Measurements from ENCODE around the gene ALG9. TPM values are rescaled to one million over a fixed set of nuclear protein-coding genes. Genes with fewer than 3 reads are reported as not detected.

Gene ALG9
- total RNA-seq, 2 donors from 2014 or later = 25.9 to 60.3 TPM

DNA sequence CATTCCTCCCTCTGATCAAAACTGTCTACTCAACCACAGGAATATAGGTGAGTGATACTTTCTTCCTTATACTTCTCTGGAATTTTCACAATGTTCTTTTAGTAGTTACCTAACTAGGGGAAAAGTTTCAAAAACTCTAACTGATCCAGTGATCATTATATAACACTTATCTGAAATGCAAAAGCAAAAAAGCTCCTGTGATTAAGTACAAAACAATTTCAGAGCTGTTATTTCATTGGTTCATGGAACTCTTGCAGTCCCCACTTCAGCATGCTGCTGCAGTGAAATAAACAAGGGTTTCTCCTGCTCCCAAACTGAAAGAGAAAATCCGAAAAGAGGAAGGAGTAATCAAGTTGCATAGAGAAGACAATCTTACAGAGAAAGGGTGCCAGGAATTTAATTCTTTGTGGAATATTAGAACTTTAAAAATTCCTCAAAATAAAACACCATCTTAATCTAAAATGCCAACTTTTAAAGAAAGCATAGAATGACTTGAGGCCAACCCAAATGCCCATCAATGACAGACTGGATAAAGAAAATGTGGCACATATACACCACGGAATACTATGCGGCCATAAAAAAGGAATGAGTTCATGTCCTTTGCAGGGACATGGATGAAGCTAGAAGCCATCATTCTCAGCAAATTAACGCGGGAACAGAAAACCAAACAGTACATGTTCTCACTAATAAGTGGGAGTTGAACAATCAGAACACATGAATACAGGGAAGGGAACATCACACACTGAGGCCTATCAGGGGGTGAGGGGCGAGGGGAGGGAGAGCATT lies 125.5 kb downstream of the ALG9 start:
- no peak overlapping the region for H3K4me3 ChIP-seq
- H3K4me1 ChIP-seq = peaks cover 13% of the 10 kb centered on the region
- no peaks in the 10 kb centered on the region for H3K27me3 ChIP-seq
- H3K9me3 ChIP-seq = no peaks in the 10 kb centered on the region
- no peak overlapping the region for H3K27ac ChIP-seq
- intact Hi-C loops (cut with DNase I) = no loop called here
- ATAC-seq (no peak), DNase-seq (no peak)
- TF ChIP-seq, protein P1, sequence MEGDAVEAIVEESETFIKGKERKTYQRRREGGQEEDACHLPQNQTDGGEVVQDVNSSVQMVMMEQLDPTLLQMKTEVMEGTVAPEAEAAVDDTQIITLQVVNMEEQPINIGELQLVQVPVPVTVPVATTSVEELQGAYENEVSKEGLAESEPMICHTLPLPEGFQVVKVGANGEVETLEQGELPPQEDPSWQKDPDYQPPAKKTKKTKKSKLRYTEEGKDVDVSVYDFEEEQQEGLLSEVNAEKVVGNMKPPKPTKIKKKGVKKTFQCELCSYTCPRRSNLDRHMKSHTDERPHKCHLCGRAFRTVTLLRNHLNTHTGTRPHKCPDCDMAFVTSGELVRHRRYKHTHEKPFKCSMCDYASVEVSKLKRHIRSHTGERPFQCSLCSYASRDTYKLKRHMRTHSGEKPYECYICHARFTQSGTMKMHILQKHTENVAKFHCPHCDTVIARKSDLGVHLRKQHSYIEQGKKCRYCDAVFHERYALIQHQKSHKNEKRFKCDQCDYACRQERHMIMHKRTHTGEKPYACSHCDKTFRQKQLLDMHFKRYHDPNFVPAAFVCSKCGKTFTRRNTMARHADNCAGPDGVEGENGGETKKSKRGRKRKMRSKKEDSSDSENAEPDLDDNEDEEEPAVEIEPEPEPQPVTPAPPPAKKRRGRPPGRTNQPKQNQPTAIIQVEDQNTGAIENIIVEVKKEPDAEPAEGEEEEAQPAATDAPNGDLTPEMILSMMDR (IDR thresholded peaks at IDR 0.05) = no peak
- TF ChIP-seq POLR2A (IDR thresholded peaks at IDR 0.05) = no peak
- WGBS, 2 donors = 93 to 94% methylated on average over 6 of the region's 6 CpGs
- peaks cover 0 to 36% of the 10 kb centered on the region in 2 donors for H3K36me3 ChIP-seq (replicated peaks in 1 of 2; ENCODE audit: insufficient read depth in 1 of 2, low read depth in 2 of 2)

DNA sequence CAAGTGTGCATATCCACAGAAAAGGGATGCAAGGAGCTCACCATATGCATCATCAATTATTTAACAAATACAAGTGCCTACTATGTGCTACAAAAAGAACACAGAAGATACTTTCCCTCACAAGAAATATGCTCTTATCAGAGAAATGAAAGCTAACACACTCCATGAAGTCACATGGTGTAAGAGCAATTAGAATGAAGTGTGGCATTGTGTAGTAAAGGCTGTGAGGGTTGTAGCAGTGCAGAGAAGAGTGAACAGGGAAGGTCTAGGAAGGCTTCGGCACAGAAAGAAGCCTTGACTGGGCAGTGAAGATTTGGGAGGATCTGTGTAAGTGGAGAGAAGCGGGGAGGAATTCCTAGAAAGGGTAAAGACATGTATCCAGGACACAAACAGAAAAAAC lies 127.7 kb downstream of the ALG9 start:
- intact Hi-C loops (cut with DNase I) = no loop called here
- DNase-seq (no peak), ATAC-seq (no peak)
- Histone ChIP-seq H3K9me3 (no peaks in the 10 kb centered on the region), H3K4me3 (no peak overlapping the region), H3K36me3 (replicated peaks in 1 of 2; ENCODE audit: insufficient read depth in 1 of 2, low read depth in 2 of 2) (peaks cover 0 to 37% of the 10 kb centered on the region in 2 donors), H3K4me1 (peaks cover 13% of the 10 kb centered on the region), H3K27me3 (no peaks in the 10 kb centered on the region), H3K27ac (no peak overlapping the region)
- whole genome bisulfite sequencing, 2 donors = 94 to 99% methylated on average over 2 of the region's 2 CpGs
- TF ChIP-seq, protein P1 (IDR thresholded peaks at IDR 0.05) = no peak
- TF ChIP-seq POLR2A (IDR thresholded peaks at IDR 0.05) = no peak

DNA sequence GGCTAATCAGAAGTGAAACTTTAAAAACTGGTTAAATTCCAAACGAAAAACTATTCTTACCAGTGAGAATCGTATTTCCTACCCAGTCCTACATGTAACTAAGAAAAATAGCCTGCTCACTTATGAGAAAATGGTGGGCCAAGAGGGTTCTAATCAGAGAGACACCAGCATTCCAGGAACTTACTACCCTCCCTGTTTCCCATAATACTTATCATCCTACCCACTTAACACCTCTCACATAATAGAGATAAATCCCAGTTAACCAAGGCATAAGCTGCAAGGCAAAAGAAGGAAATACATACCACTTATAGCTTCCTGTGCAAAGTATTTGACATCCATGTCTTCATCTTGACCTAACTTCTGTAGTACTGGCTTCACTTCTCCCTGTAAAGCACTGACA lies 129.6 kb downstream of the ALG9 start:
- DNase-seq (no peak), ATAC-seq (no peak)
- Histone ChIP-seq H3K27ac (no peak overlapping the region), H3K36me3 (replicated peaks in 1 of 2; ENCODE audit: insufficient read depth in 1 of 2, low read depth in 2 of 2) (peaks cover 0 to 36% of the 10 kb centered on the region in 2 donors), H3K27me3 (no peaks in the 10 kb centered on the region), H3K9me3 (no peaks in the 10 kb centered on the region), H3K4me1 (peaks cover 18% of the 10 kb centered on the region), H3K4me3 (no peak overlapping the region)
- no peak for TF ChIP-seq POLR2A (IDR thresholded peaks at IDR 0.05)
- TF ChIP-seq, protein P1 (IDR thresholded peaks at IDR 0.05) = no peak
- intact Hi-C loops (cut with DNase I) = no loop called here
- 86 to 99% methylated on average over 2 of the region's 2 CpGs for WGBS, 2 donors

DNA sequence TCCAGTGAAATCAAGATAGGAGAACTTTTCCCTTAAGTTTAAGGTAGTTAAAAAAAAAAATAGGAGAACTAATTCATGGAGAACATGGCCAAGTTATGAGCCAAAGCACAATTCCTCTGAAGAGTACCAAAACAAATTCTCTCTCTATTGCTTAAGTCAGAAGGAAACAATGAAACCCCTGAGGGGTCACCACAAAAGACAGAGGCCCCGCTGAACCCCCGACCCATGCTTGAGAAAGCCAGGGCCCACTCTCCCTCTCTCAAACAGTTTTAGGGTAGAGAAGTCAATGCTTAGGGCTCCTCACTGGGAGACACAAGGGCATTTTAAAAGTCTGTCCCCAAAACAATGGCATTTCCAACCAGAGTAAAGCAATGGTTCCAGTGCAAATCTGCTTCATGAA lies 132.1 kb downstream of the ALG9 start:
- no peak overlapping the region for H3K4me3 ChIP-seq
- H3K27ac ChIP-seq = peak overlapping the region in 1 of 4 donors; percentile 15
- intact Hi-C loops (cut with DNase I) = no loop called here
- peaks cover 34% of the 10 kb centered on the region for H3K4me1 ChIP-seq
- no peaks in the 10 kb centered on the region for H3K9me3 ChIP-seq
- ATAC-seq = no peak
- TF ChIP-seq, protein P1 (IDR thresholded peaks at IDR 0.05) = no peak
- no peak for TF ChIP-seq POLR2A (IDR thresholded peaks at IDR 0.05)
- no peak for DNase-seq
- H3K27me3 ChIP-seq = no peaks in the 10 kb centered on the region
- WGBS, 2 donors = 82 to 88% methylated on average over 2 of the region's 2 CpGs
- H3K36me3 ChIP-seq (replicated peaks in 1 of 2; ENCODE audit: insufficient read depth in 1 of 2, low read depth in 2 of 2) = peaks cover 0 to 28% of the 10 kb centered on the region in 2 donors

Measured in body of pancreas (tissue), 4 donors.